Natural killer cell (primary cell): ENCODE measurements around the gene MAP1B. TPM values are rescaled to one million over a fixed set of nuclear protein-coding genes. Genes with fewer than 3 reads are reported as not detected.

Experiments used
- ATAC-seq, 3 donors: fragments of 150-1000 bp in 2 of 3; fragments of 200-7000 bp in 1 of 3; cut with Tn5 transposase; 1 replicate in 1 of 3; 2 replicates in 2 of 3; pipeline ENCODE4 v1.10.0; 2021; ENCODE audit warnings: mild to moderate bottlenecking in 2 of 3, moderate library complexity in 2 of 3
- DNase-seq, 2 donors: peaks; one replicate each; pipeline versions ENCODE4 v3.0.0 to v3.0.0-alpha.2; 2013 to 2021; ENCODE audit warnings: mixed read lengths in 1 of 2
- H3K27ac ChIP-seq: one replicate; pipeline ENCODE4 v1.5.1; 2013; ENCODE audit warnings: mild to moderate bottlenecking, low read length
- H3K27me3 ChIP-seq: one replicate; pipeline ENCODE4 v1.6.1; 2013; ENCODE audit warnings: low read length; ENCODE audit not compliant: control insufficient read depth, insufficient read depth
- H3K36me3 ChIP-seq: one replicate; pipeline ENCODE4 v1.6.1; 2013; ENCODE audit warnings: low read length; ENCODE audit not compliant: control insufficient read depth, insufficient read depth
- H3K4me1 ChIP-seq: one replicate; pipeline ENCODE4 v1.6.1; 2013; ENCODE audit warnings: low read length; ENCODE audit not compliant: control insufficient read depth, insufficient read depth
- H3K4me3 ChIP-seq: one replicate; pipeline ENCODE4 v1.5.1; 2013; ENCODE audit warnings: low read length
- H3K9me3 ChIP-seq: one replicate; pipeline ENCODE4 v1.6.1; 2013; ENCODE audit warnings: low read length; ENCODE audit not compliant: control insufficient read depth, insufficient read depth
- H3K27ac Mint-ChIP-seq, 2 donors: one replicate each; pipeline ENCODE4 v1.8.0; 2022; ENCODE audit warnings: mild to moderate bottlenecking in 2 of 2, mixed read lengths in 2 of 2, moderate library complexity in 1 of 2
- H3K27me3 Mint-ChIP-seq, 2 donors: one replicate each; pipeline ENCODE4 v1.8.0; 2022; ENCODE audit warnings: low read depth in 2 of 2, mixed read lengths in 2 of 2
- H3K36me3 Mint-ChIP-seq: one replicate; pipeline ENCODE4 v1.8.0; 2022; ENCODE audit warnings: mixed read lengths
- H3K4me1 Mint-ChIP-seq, 2 donors: one replicate each; pipeline ENCODE4 v1.8.0; 2022; ENCODE audit warnings: mixed read lengths in 2 of 2
- H3K4me3 Mint-ChIP-seq: one replicate; pipeline ENCODE4 v1.8.0; 2022; ENCODE audit warnings: mild to moderate bottlenecking, moderate library complexity, mixed read lengths
- H3K9me3 Mint-ChIP-seq, 2 donors: one replicate each; pipeline ENCODE4 v1.8.0; 2022; ENCODE audit warnings: mixed read lengths in 2 of 2
- CTCF ChIP-seq: fragments of 200-600 bp; IDR thresholded peaks from one replicate; pipeline ENCODE4 v1.8.0; 2022; ENCODE audit warnings: antibody characterized with exemption
- WGBS: methylation state at CpG from one replicate; pipeline ENCODE4 v1.1.7; 2013; ENCODE audit warnings: missing lambda C conversion rate; ENCODE audit not compliant: insufficient coverage; 5-methylcytosine and 5-hydroxymethylcytosine counted together
- intact Hi-C: fragments of 100-400 bp; cut with micrococcal nuclease; formaldehyde crosslinking; loops from one replicate; pipeline ENCODE4 v1.14.2; 2022
- total RNA-seq, 4 donors: library from RNA; stranded (reverse); fragments of 120-200 nt in 1 of 4; gene quantifications; one replicate each; pipeline versions ENCODE4 v1.2.3 to v1.2.4, GENCODE V29; 2013 to 2022

The MAP1B gene
- total RNA-seq, 3 donors from 2014 or later (not counting 1 experiment from before 2014, with no cell fraction given), result 0.07 to 0.31 TPM; not detected in 1

- peaks cover 11% of the 10 kb centered on the region for H3K36me3 ChIP-seq
Measured at GRCh38 chr5:72234265-72234700, 127.0 kb downstream of the MAP1B start.

GRCh38 chr5:72234868-72235267, 127.6 kb downstream of the MAP1B start:
- Histone ChIP-seq H3K9me3 (no peaks in the 10 kb centered on the region), H3K36me3 (peaks cover 11% of the 10 kb centered on the region), H3K27me3 (peaks cover 3% of the 10 kb centered on the region), H3K4me1 (peaks cover 15% of the 10 kb centered on the region), H3K27ac (no peak overlapping the region), H3K4me3 (no peak overlapping the region)
- Mint-ChIP-seq H3K36me3 (peaks cover 21% of the 10 kb centered on the region), H3K4me3 (peak overlapping the region; percentile 78), H3K9me3 (no peaks in the 10 kb centered on the region), H3K27me3 (peaks cover 13 to 14% of the 10 kb centered on the region in 2 donors), H3K27ac (peak overlapping the region; percentile 33 to 89), H3K4me1 (peaks cover 52 to 53% of the 10 kb centered on the region in 2 donors)
- ATAC-seq (no peak), DNase-seq (no peak)
- 89% methylated on average over 1 of the region's 1 CpG for WGBS
- no peak for TF ChIP-seq CTCF
- intact Hi-C loops, result loop anchor here (1.0 to 10.0 kb wide), 2 partner anchors 73 to 630 kb away; no protein-coding TSS in a partner anchor

More at GRCh38 chr5:72234265-72234700, 127.0 kb downstream of the MAP1B start:
- H3K9me3 ChIP-seq, result no peaks in the 10 kb centered on the region
- H3K4me3 ChIP-seq, result no peak overlapping the region
- DNase-seq, result peak; percentile 18 to 81
- TF ChIP-seq CTCF, result no peak
- ATAC-seq, result peak; percentile 85 to 94 (median 94)
- intact Hi-C loops, result loop anchor here (1.0 to 10.0 kb wide), 2 partner anchors 74 to 629 kb away; no protein-coding TSS in a partner anchor
- peaks cover 14 to 16% of the 10 kb centered on the region in 2 donors for H3K27me3 Mint-ChIP-seq
- peaks cover 3% of the 10 kb centered on the region for H3K27me3 ChIP-seq
- no peak overlapping the region for H3K27ac ChIP-seq
- H3K27ac Mint-ChIP-seq, result peak overlapping the region; percentile 33 to 89
- H3K4me1 ChIP-seq, result peaks cover 15% of the 10 kb centered on the region
- peaks cover 52 to 53% of the 10 kb centered on the region in 2 donors for H3K4me1 Mint-ChIP-seq
- H3K9me3 Mint-ChIP-seq, result no peaks in the 10 kb centered on the region
- peak overlapping the region; percentile 78 for H3K4me3 Mint-ChIP-seq
- H3K36me3 Mint-ChIP-seq, result peaks cover 21% of the 10 kb centered on the region

- Histone ChIP-seq H3K4me1 (peaks cover 15% of the 10 kb centered on the region), H3K27ac (no peak overlapping the region), H3K36me3 (peaks cover 11% of the 10 kb centered on the region), H3K9me3 (no peaks in the 10 kb centered on the region), H3K27me3 (peaks cover 3% of the 10 kb centered on the region), H3K4me3 (no peak overlapping the region)
- Mint-ChIP-seq H3K27me3 (peaks cover 6 to 7% of the 10 kb centered on the region in 2 donors), H3K4me1 (peaks cover 46 to 52% of the 10 kb centered on the region in 2 donors), H3K27ac (peak overlapping the region; percentile 33 to 89), H3K36me3 (peaks cover 15% of the 10 kb centered on the region), H3K4me3 (peak overlapping the region; percentile 28), H3K9me3 (no peaks in the 10 kb centered on the region)
- no CpG with 5 or more reads among the region's 1 CpG for WGBS
- intact Hi-C loops, result loop anchor here (10.0 kb wide), 1 partner anchor 631 kb away; no protein-coding TSS in a partner anchor
- ATAC-seq (peak in 1 of 3 donors; percentile 5), DNase-seq (no peak)
- no peak for TF ChIP-seq CTCF
Measured at GRCh38 chr5:72235725-72236124, 128.4 kb downstream of the MAP1B start.

GRCh38 chr5:72237415-72237814, 130.1 kb downstream of the MAP1B start:
- intact Hi-C loops, result loop anchor here (10.0 kb wide), 1 partner anchor 633 kb away; no protein-coding TSS in a partner anchor
- Mint-ChIP-seq H3K27ac (peak overlapping the region in 1 of 2 donors; percentile 60), H3K36me3 (peaks cover 8% of the 10 kb centered on the region), H3K4me1 (peaks cover 40 to 45% of the 10 kb centered on the region in 2 donors), H3K9me3 (no peaks in the 10 kb centered on the region), H3K4me3 (no peak overlapping the region), H3K27me3 (no peaks in the 10 kb centered on the region)
- Histone ChIP-seq H3K27me3 (no peaks in the 10 kb centered on the region), H3K4me1 (peaks cover 9% of the 10 kb centered on the region), H3K36me3 (peaks cover 11% of the 10 kb centered on the region), H3K4me3 (no peak overlapping the region), H3K27ac (no peak overlapping the region), H3K9me3 (no peaks in the 10 kb centered on the region)
- DNase-seq (no peak), ATAC-seq (no peak)
- WGBS, result 95% methylated on average over 2 of the region's 2 CpGs
- no peak for TF ChIP-seq CTCF
